Urinary bladder (tissue), 4 donors: ENCODE measurements around the gene ALKBH8. TPM values are rescaled to one million over a fixed set of nuclear protein-coding genes. Genes with fewer than 3 reads are reported as not detected.
"Not testable (repeated sequence)": the region's sequence is repeated elsewhere in the genome, so short reads cannot be mapped to it uniquely, and the experiment has no call there.

Experiments used
- DNase-seq: peaks from one replicate; pipeline ENCODE4 v3.0.0-alpha.2; 2015; ENCODE audit errors: extremely low spot score
- H3K27ac ChIP-seq: one replicate; pipeline ENCODE4 v1.5.1; 2013; ENCODE audit warnings: low read depth, mild to moderate bottlenecking, moderate library complexity
- H3K36me3 ChIP-seq: one replicate; pipeline ENCODE4 v1.6.1; 2013; ENCODE audit warnings: mild to moderate bottlenecking, moderate library complexity; ENCODE audit not compliant: insufficient read depth
- H3K4me1 ChIP-seq: one replicate; pipeline ENCODE4 v1.6.1; 2013; ENCODE audit warnings: mild to moderate bottlenecking, moderate library complexity; ENCODE audit not compliant: insufficient read depth
- H3K4me3 ChIP-seq: one replicate; pipeline ENCODE4 v1.5.1; 2013; ENCODE audit warnings: low read depth, low read length
- WGBS: extraction: QIAGEN DNeasy Blood & Tissue Kit; methylation state at CpG from one replicate; pipeline ENCODE4 v1.1.7; 2013; 5-methylcytosine and 5-hydroxymethylcytosine counted together
- polyA plus RNA-seq: library from polyadenylated mRNA; stranded (reverse); fragments of 200-250 nt; gene quantifications from one replicate; pipeline ENCODE4 v1.2.3, GENCODE V29; 2013
- total RNA-seq: library from RNA; depleted of rRNA; stranded (reverse); fragments of >200 nt; gene quantifications from one replicate; pipeline ENCODE4 v1.2.3, GENCODE V29; 2014
- donor health status: healthy with polysubstance abuse.
- donor health status: healthy.

The ALKBH8 gene
- total and polyA plus RNA-seq, 2 donors, result 5.1 to 11.1 TPM

DNA sequence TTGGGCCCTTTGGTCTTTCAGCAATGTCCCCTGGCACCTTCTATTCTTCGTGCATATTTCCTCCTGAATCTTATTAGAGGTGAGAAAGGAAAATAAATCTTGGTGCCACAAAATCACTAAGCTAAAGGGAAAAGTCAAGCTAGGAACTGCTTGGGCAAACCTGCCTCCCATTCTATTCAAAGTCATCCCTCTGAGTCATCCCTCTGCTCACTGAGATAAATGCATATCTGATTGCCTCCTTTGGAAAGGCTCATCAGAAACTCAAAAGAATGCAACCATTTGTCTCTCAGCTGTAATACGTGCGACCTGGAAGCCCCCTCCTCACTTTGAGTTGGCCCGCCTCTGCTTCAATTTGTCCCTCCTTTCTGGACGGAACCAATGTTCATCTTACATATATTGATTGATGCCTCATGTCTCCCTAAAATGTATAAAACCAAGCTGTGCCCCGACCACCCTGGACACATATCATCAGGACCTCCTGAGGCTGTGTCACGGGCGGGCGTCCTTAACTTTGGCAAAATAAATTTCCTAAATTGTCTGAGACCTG lies 493 bp upstream of the ALKBH8 start:
- not testable (repeated sequence) for DNase-seq, H3K27ac ChIP-seq, H3K36me3 ChIP-seq, H3K4me1 ChIP-seq
- WGBS, result 57% methylated on average over 9 of the region's 9 CpGs
- H3K4me3 ChIP-seq, result peak overlapping the region; percentile 62

DNA sequence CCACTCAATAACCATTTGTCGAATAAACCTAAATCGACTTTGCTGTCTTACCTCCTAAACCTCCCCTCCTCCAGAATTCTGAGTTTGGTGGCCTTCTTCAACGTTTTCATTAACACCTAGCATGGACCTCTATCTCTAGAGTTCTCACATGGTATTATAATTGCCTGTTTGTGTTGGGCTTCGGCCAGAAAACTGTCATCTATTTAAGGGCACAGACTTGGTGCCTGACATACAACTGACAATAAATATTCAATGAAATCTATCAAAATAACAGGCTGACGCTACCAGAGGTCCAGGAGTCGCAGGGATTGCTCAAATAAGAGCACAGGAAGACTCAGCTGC lies 687 bp downstream of the ALKBH8 start:
- no peaks in the 10 kb centered on the region for H3K4me1 ChIP-seq
- H3K4me3 ChIP-seq, result peak overlapping the region; percentile 62
- no peak overlapping the region for H3K27ac ChIP-seq
- no peak for DNase-seq
- 11% methylated on average over 6 of the region's 6 CpGs for WGBS
- H3K36me3 ChIP-seq, result no peaks in the 10 kb centered on the region

DNA sequence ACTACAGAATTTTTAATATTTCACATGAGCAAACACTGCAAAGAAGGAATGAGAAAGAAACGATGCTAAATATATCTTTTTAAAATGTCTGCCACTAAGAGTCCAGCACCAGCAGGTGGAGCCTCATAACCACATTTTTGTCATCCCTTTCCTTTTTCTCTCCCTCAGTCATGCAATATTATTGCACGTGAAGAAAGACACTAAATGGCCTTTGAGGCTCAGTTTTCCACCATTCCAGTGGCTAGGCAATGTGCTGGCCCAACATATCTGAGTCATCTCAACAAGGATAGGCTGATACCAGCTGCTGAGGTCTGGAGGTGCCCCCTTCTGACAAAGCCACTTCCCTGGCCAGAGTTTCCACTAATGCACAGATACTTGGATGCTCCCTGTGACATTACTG lies 1.8 kb downstream of the ALKBH8 start:
- Histone ChIP-seq H3K4me3 (no peak overlapping the region), H3K36me3 (no peaks in the 10 kb centered on the region), H3K27ac (no peak overlapping the region), H3K4me1 (no peaks in the 10 kb centered on the region)
- WGBS, result 3% methylated on average over 2 of the region's 2 CpGs
- DNase-seq, result no peak

DNA sequence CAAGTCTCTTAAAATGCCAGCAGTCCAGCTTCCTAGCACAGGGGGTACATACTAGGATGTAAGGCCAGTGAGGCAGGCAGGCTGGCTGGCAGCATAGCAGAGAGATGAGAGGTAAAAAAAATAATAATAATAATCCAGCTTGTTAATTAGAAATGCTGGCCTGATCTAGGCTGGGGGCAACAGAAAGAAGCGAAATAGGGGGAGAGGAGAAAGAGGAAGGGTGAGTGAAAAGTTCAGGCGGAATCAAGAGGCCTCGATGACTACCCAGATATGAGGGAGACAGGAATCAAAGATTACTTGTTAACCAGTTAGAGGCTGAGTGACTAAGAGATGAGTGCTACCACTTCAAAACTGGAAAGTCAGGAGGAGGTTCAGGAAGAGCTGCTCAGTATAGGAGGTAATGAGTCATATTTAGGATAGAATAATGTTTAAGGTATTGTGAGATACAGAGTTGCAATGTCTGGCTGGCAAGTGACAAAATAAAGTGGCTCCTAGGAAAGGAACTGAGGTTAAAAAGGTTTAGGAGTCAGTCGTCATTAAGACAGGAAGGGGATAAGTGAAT lies 2.8 kb downstream of the ALKBH8 start:
- H3K4me1 ChIP-seq, result no peaks in the 10 kb centered on the region
- DNase-seq, result no peak
- no peaks in the 10 kb centered on the region for H3K36me3 ChIP-seq
- WGBS, result 52% methylated on average over 4 of the region's 4 CpGs
- H3K27ac ChIP-seq, result no peak overlapping the region
- H3K4me3 ChIP-seq, result no peak overlapping the region

DNA sequence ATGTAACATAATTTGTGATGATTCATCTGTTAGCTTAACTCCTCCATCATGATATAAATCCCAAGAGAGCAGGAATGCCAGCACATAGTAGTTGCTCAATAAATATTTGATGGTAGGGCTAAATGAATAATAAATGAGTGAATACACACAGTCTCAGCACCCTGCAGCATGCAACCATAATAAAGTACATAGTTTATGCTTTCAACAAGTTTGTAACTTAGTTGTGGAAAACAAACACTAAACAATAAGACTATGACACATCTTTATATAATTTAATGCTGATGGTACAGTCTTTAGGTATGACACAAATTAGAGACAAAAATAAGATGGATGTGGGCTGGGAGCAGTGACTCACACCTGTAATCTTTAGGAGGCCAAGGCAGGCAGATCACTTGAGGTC lies 3.8 kb downstream of the ALKBH8 start:
- Histone ChIP-seq H3K36me3 (no peaks in the 10 kb centered on the region), H3K4me3 (no peak overlapping the region), H3K27ac (no peak overlapping the region), H3K4me1 (no peaks in the 10 kb centered on the region)
- DNase-seq, result no peak

DNA sequence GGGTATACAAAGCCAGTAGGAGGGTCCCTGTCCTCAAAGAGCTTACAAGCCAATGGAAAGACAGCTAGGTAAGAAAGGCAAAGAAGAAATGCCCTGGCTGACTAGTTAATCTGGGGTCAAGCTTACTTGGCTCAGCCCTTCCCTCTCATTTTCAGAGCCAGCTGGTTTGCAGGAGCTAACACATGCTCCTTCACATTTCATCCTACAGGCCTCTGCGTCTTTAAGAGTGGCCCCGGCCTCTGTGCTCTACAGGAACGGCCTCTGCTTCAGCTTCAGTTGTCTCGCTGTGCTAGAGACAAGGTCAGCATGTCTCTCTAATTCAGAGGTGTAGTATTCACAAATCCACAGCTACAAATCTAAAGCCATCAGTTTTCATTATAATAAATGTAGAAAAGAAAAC lies 15.2 kb downstream of the ALKBH8 start:
- H3K4me3 ChIP-seq, result no peak overlapping the region
- H3K36me3 ChIP-seq, result no peaks in the 10 kb centered on the region
- DNase-seq, result no peak
- 79% methylated on average over 4 of the region's 4 CpGs for WGBS
- H3K27ac ChIP-seq, result no peak overlapping the region
- H3K4me1 ChIP-seq, result no peaks in the 10 kb centered on the region

DNA sequence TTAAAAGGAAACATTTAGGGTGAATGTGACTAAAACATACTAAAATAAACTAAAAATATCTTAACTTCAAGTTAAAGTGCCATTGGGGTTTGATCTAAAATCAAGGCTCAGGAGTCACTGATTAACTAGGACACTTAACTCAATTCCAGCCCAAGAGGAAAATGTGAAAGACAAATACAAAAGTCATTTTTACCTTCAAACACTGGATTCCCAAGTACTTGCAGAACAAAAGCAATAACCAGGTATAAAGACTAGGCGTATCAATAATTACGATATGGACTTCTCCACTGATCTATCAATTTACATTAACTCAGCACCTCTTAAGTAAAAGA lies 15.6 kb downstream of the ALKBH8 start:
- Histone ChIP-seq H3K4me1 (no peaks in the 10 kb centered on the region), H3K27ac (no peak overlapping the region), H3K4me3 (no peak overlapping the region), H3K36me3 (no peaks in the 10 kb centered on the region)
- WGBS, result 98% methylated on average over 2 of the region's 2 CpGs
- no peak for DNase-seq

DNA sequence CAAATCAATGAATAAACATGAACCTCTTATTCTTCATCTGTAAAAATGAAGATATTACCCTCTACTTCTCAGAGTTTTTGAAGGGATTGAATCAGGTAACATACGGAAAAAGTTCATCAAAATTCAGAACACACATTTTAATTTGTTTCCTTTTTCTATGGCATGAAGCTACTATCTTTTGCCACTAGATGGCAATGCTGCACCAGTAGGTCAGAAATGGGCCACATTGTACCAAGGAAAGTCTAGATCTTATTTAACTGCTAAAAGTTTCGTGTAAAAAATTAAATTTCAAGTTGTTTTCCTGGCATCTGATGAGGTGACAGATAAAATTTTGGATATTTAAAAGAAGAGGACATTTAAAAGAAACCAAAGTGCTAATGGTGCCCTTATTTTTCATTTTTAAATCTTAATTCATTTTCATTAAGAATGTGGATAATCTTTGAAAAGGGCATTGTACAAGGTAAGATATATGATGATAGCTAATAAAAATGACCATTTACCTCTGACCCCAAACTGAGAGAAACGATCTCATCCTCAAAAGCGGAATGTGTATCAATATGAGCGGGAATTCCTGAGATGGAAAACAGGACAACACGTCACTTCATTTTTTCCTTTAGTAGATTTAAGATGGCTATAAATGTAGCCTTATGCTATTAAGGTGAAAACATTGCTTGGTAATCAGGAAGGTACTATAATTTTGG lies 16.1 kb downstream of the ALKBH8 start:
- 73% methylated on average over 6 of the region's 6 CpGs for WGBS
- DNase-seq, result no peak
- Histone ChIP-seq H3K4me3 (no peak overlapping the region), H3K27ac (no peak overlapping the region), H3K4me1 (no peaks in the 10 kb centered on the region), H3K36me3 (no peaks in the 10 kb centered on the region)

DNA sequence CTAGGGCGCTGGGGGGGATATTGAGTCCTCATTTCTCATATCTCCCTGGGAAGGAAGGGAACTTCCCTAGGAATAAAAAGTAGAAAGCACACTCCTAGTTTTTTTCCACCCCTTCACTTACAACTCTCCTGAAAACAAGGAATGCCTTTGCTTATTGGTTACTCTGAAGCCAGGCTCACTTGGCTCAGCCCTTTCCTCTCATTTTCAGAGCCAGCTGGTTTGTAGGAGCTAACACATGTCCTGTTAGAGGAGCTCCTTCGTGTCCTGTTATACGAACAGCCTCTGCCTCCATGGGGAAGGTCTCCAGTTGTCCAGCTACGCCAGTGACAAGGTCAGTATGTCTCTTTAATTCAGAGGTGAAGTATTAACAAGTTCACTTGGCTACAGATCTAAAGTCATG lies 17.6 kb downstream of the ALKBH8 start:
- 86% methylated on average over 4 of the region's 4 CpGs for WGBS
- H3K36me3 ChIP-seq, result no peaks in the 10 kb centered on the region
- DNase-seq, result no peak
- no peak overlapping the region for H3K4me3 ChIP-seq
- H3K4me1 ChIP-seq, result no peaks in the 10 kb centered on the region
- no peak overlapping the region for H3K27ac ChIP-seq

DNA sequence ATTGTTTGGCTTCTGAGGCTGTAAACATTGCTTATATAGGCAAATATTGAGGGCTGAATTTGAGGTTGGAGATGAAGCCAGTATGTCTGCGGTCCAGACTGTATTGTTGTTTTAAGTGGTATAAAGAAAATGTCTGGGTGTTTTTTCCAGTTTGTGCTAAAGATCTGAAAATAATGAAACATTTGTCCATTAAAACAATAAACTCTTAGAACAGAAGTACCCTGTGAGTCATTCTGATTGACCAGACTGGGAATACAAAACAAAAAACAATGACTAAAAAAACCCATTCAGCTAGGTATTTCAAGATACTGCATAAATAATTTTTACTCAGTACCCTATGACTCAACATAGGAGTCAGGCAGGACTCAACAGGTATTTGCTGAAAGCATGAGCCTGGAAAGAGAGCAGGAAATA lies 20.4 kb downstream of the ALKBH8 start:
- no peak for DNase-seq
- no peak overlapping the region for H3K27ac ChIP-seq
- WGBS, result 47% methylated on average over 1 of the region's 1 CpG
- H3K4me3 ChIP-seq, result no peak overlapping the region
- H3K36me3 ChIP-seq, result no peaks in the 10 kb centered on the region
- H3K4me1 ChIP-seq, result no peaks in the 10 kb centered on the region

DNA sequence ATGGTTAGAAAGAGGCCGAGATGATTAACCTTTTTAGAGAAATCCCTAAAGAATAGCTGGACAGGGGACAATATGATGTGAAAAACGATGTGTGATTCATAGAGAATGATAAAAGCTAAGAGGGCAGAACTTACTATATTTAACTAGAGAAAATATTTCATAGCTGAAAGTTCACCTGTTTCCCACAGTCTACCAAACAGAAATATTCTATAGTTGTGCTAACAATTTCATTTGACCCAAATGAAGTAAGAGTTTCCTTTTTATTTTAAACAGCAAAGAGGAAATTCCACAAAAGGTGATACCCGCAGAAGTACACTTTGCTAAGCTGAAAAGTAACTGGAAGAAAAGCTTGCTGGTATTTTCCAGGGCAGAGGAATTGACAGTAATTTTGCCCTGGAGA lies 26.7 kb downstream of the ALKBH8 start:
- no peaks in the 10 kb centered on the region for H3K4me1 ChIP-seq
- WGBS, result 78% methylated on average over 3 of the region's 3 CpGs
- no peak overlapping the region for H3K4me3 ChIP-seq
- no peak for DNase-seq
- H3K36me3 ChIP-seq, result peaks cover 1% of the 10 kb centered on the region
- no peak overlapping the region for H3K27ac ChIP-seq

DNA sequence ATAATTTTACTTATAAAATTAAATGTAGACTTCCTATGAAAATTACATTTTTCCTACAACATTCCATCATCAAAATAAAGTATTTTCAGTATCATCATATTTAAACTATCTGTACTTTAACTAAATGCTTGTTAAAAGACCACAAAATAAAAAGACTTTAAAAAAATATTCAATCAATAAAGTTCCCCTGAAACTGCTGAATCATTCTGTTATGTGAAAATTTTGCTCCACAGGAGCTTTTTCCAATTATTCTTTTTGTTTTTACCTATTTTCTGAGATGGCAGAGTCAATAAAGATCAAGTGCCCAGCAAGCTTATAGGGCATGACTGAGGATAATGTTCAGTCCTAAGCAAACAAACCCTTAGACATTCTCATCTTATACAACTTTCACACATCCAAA lies 27.3 kb downstream of the ALKBH8 start:
- no peak for DNase-seq
- no peak overlapping the region for H3K27ac ChIP-seq
- H3K4me1 ChIP-seq, result no peaks in the 10 kb centered on the region
- H3K36me3 ChIP-seq, result peaks cover 1% of the 10 kb centered on the region
- no peak overlapping the region for H3K4me3 ChIP-seq

DNA sequence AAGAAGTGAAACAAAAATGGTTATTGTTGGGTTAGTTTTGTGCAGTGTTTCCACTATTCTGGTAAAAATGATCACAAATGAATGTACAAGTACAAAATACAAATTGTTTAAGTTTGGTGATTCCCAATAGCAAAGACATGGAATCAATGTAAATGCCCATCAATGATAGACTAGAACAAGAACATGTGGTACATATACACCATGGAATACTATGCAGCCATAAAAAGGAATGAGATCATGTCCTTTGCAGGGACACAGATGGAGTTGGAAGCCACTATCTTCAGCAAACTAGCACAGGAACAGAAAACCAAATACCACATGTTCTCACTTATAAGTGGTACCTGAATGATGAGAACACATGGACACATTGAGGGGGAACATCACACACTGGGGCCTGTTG lies 28.4 kb downstream of the ALKBH8 start:
- H3K4me3 ChIP-seq, H3K36me3 ChIP-seq, H3K4me1 ChIP-seq, H3K27ac ChIP-seq, DNase-seq: not testable (repeated sequence)

DNA sequence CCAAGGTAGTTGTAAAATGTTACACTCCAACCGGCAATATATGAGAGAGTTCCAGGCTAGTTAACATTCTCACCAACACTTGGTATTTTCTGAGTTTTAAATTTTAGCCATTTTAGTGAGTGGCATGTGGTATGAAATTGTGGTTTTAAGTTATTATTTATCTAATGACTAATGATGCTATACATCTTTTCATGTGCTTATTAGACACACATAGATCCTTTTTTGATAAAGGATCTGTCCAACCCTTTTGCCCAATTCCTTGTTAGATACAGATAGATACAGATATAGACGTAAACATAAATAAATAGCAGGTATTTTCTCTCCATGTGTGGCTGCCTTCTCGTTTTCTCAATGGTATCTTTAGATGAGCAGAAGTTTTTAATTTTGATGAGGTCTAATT lies 39.3 kb downstream of the ALKBH8 start:
- no peak for DNase-seq
- 92% methylated on average over 3 of the region's 3 CpGs for WGBS
- Histone ChIP-seq H3K4me1 (no peaks in the 10 kb centered on the region), H3K36me3 (no peaks in the 10 kb centered on the region), H3K27ac (no peak overlapping the region), H3K4me3 (no peak overlapping the region)

DNA sequence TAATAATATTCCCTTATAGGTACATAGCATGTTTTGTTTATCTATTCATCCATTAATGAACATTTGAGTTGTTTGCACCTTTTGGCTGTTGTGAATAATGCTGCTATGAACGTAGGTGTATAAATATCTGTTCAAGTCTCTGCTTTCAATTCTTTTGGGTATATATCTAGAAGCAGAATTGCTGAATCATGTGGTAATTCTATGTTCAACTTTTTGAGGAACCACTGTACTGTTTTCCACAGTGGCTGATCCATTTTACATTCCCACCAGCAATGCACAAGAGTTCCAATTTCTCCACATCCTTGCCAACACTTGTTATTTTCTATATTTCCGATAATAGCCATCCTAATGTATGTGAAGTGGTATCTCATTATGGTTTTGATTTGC lies 56.7 kb downstream of the ALKBH8 start:
- no peaks in the 10 kb centered on the region for H3K4me1 ChIP-seq
- DNase-seq, result no peak
- peaks cover 1% of the 10 kb centered on the region for H3K36me3 ChIP-seq
- 94% methylated on average over 2 of the region's 2 CpGs for WGBS
- no peak overlapping the region for H3K4me3 ChIP-seq
- no peak overlapping the region for H3K27ac ChIP-seq
